ENCODE results near the gene SHMT2.

GRCh38 chr12:57190037-57190436 lies 39.5 kb upstream of the SHMT2 start:
- TF ChIP-seq MLX (CRISPR knock-in tag; IDR thresholded peaks at IDR 0.05) (no peak), CTCF (IDR thresholded peaks at IDR 0.05) (no peak), TEAD4 (CRISPR knock-in tag; IDR thresholded peaks at IDR 0.05) (no peak), ZNF138 (CRISPR knock-in tag; conservative IDR thresholded peaks at IDR 0.05) (no peak), JUN (CRISPR knock-in tag; IDR thresholded peaks at IDR 0.05) (no peak)
